C4-2B (cell line): ENCODE results near the gene MAK.

ENCODE experiments used
- CTCF ChIP-seq: fragments of 450-650 bp; conservative IDR thresholded peaks from 2 replicates; pipeline ENCODE4 v1.5.1; 2017; ENCODE audit warnings: mild to moderate bottlenecking
- ZFX ChIP-seq: fragments of 450-650 bp; IDR thresholded peaks from 2 replicates; pipeline ENCODE4 v1.6.1; 2017

GRCh38 chr6:10722820-10723566 is 115.3 kb downstream of the MAK start, which contains the start of gene TMEM14C:
- TF ChIP-seq CTCF: no peak
- peak; percentile 18; the same call in 1 of the 2 replicates for TF ChIP-seq ZFX
